Coronary artery (tissue), 2 donors: Measurements from ENCODE around the gene FES.
A peak's percentile ranks its signal among the peaks of the same experiment; 100 is the strongest.
"Not testable (repeated sequence)": the region's sequence is repeated elsewhere in the genome, so short reads cannot be mapped to it uniquely, and the experiment has no call there.

ENCODE experiments used
- DNase-seq: peaks from one replicate; pipeline ENCODE4 v3.0.0-alpha.2; 2017; ENCODE audit warnings: low spot score
- H3K27ac ChIP-seq, 2 donors: fragments of 200-600 bp; sonication (generic); one replicate each; pipeline ENCODE4 v1.5.1; 2016 to 2019
- H3K4me3 ChIP-seq: fragments of 200-600 bp; sonication (generic); 2 replicates; pipeline ENCODE4 v1.5.1; 2016; ENCODE audit warnings: mild to moderate bottlenecking, moderate library complexity
- TF ChIP-seq, protein P1 (sequence below): fragments of 200-600 bp; sonication (generic); IDR thresholded peaks from one replicate; pipeline ENCODE4 v1.5.1; 2019; ENCODE audit warnings: antibody characterized with exemption

FES gene

DNA sequence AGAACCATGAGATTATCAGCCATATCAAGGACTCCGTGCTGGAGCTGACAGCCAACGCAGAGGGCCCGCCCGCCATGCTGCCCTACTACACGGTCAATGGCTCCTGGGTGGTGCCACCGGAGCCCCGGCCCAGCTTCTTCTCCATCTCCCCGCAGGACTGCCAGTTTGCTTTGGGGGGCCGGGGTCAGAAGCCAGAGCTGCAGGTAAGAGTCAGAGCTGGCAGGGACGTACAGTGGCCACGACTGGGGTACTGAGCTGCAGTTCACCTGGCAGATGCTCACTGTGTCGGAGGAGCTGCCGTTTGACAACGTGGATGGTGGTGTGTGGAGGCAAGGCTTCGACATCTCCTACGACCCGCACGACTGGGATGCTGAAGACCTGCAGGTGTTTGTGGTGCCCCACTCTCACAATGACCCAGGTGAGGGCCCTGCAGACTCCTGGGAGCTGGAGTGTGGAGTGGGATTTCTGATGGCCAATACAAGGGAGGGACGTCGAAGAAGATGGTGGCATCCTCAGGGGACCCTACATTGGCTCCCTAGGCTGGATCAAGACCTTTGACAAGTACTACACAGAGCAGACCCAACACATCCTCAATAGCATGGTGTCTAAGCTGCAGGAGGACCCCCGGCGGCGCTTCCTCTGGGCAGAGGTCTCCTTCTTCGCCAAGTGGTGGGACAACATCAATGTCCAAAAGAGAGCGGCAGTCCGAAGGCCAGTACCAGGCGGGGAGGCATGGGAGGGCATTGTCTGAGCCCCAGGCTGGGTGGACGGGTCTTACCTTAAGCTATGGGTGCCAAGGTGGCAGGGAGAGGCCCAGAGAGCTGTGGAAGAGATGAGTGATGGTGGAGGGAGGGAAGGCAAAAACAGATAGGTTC, 21.2 kb downstream of the FES start:
- no peak overlapping the region for H3K4me3 ChIP-seq
- DNase-seq, result no peak
- TF ChIP-seq, protein P1, sequence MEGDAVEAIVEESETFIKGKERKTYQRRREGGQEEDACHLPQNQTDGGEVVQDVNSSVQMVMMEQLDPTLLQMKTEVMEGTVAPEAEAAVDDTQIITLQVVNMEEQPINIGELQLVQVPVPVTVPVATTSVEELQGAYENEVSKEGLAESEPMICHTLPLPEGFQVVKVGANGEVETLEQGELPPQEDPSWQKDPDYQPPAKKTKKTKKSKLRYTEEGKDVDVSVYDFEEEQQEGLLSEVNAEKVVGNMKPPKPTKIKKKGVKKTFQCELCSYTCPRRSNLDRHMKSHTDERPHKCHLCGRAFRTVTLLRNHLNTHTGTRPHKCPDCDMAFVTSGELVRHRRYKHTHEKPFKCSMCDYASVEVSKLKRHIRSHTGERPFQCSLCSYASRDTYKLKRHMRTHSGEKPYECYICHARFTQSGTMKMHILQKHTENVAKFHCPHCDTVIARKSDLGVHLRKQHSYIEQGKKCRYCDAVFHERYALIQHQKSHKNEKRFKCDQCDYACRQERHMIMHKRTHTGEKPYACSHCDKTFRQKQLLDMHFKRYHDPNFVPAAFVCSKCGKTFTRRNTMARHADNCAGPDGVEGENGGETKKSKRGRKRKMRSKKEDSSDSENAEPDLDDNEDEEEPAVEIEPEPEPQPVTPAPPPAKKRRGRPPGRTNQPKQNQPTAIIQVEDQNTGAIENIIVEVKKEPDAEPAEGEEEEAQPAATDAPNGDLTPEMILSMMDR, result no peak
- no peak overlapping the region for H3K27ac ChIP-seq

DNA sequence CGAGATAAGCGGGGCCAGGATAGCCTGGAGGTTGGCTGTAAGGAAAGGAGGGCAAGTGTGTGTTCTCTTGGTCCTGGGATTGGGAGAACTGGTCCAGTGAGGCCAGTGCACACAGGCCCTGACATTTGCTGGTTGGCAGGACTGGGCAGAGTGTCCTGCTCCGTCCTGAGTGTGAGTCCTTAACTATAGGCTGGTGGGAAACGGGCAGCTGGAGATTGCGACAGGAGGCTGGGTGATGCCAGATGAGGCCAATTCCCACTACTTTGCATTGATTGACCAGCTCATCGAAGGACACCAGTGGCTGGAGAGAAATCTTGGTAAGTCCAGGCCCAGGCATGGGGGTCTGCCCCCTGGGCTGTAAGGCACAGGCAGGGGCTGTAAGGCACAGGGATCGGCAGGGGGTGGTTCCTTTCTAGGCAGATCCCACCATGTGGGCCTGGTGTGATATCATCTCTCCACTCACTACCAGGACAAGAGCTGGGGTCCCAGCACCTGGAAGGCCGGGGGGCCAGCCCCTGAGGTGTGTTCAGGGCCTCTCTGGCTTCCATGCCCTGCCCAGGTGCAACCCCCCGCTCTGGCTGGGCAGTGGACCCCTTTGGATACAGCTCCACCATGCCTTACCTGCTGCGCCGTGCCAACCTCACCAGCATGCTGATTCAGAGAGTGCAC, 22.0 kb downstream of the FES start:
- DNase-seq, result no peak
- TF ChIP-seq, protein P1, result no peak
- Histone ChIP-seq H3K4me3 (no peak overlapping the region), H3K27ac (no peak overlapping the region)

DNA sequence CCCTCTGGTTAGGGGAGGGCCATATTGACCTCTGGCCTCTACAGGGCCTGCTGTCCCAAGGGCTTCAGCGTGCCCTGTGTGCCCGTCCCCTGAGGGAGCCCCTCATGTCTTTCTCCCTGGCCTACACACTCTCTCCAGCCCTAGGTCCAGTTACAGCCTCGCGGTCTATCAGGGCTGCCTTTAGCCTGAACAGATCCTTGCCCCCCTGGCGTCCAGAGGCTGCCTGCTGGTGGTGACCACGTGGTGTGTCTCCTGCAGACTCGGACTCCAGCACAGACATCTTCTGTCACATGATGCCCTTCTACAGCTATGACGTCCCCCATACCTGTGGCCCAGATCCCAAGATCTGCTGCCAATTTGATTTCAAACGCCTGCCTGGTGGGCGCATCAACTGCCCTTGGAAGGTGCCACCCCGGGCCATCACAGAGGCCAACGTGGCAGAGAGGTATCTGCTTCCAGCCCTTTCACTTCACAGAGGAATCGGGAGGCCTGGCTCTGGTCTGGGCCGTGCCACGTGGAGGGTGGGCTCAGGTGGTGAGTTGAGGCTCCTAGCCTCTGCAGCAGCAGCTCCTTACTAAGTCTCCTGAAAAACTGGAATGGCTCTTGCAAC, 22.9 kb downstream of the FES start:
- Histone ChIP-seq H3K27ac (peak overlapping the region in 1 of 2 donors; percentile 61), H3K4me3 (no peak overlapping the region)
- TF ChIP-seq, protein P1, result no peak
- no peak for DNase-seq

DNA sequence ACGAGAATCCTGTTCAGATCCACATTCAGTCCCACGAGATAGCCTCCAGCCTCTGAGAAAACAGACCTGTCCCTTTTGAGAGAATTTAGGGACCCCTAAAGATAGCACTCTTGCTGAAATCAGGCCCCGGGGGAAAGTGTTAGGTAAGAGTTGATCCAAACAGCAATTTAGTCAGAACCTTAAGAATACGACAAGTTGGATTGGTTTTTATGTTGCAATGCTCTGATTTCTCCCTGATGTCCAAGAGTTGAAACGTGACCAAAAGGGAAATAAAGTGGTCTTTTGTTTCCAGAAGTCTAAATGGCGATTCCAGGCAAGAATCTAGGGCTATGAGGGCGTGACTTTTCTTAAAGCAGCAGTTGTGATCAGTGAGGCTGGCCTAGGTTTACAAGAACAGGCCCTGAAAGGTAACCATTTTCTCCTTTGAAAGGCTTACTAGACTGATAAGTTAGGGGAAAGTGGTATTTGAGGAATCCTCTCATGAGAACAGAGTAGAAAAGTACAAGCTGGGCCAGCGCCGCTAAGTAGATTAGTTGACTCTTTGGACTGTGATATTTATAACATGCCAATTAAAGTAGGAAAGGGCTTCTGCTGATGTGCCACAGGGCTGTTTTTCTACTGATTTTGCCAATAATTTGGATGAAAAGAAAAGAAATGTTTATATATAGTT, 23.7 kb downstream of the FES start:
- no peak for DNase-seq
- Histone ChIP-seq H3K27ac (peak overlapping the region in 1 of 2 donors; percentile 61), H3K4me3 (no peak overlapping the region)
- TF ChIP-seq, protein P1, result no peak

DNA sequence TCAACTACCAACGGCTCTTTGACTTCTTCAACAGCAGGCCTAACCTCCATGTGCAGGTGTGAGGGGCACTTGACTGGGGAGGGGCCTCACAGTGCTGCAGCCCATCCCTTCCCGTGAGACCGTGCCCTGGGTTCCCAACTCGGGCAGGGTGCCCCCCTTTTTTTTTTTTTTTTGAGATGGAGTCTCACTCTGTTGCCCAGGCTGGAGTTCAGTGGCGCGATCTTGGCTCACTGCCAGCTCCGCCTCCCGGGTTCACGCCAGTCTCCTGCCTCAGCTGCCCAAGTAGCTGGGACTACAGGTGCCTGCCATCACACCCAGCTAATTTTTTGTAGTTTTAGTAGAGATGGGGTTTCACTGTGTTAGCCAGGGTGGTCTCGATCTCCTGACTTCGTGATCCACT, 25.1 kb downstream of the FES start:
- not testable (repeated sequence) for H3K27ac ChIP-seq, H3K4me3 ChIP-seq, DNase-seq

DNA sequence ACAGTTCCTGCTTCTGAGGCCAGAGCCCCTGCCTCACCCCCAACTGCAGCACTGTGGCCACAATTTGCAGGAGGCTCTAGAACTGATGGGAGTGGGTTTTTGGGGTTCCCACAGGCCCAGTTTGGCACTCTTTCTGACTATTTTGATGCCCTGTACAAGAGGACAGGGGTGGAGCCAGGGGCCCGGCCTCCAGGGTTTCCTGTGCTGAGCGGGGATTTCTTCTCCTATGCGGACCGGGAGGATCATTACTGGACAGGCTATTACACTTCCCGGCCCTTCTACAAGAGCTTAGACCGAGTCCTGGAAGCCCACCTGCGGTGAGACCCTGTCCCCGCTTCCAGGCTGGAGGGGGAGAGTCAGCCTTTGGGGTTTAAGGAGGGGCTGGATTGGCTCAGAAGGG, 25.7 kb downstream of the FES start:
- Histone ChIP-seq H3K27ac (no peak overlapping the region), H3K4me3 (no peak overlapping the region)
- DNase-seq, result no peak
- TF ChIP-seq, protein P1, result no peak
